Urothelium cell line (cell line): ENCODE results near the gene ZNF536.

Source experiments
- DNase-seq: peaks from one replicate; pipeline ENCODE4 v3.0.0; 2011; ENCODE audit warnings: low spot score, mixed read lengths
- FAIRE-seq: peaks from 2 replicates; lab custom pipeline; 2011; peaks lifted over from hg19 to GRCh38; lab: Jason Lieb, UNC

Gene ZNF536

GRCh38 chr19:30518965-30519606, 146.9 kb downstream of the ZNF536 start:
- FAIRE-seq (no peak), DNase-seq (no peak)

- DNase-seq: no peak
Measured at GRCh38 chr19:30519607-30520205, 147.5 kb downstream of the ZNF536 start.

GRCh38 chr19:30520735-30521479, 148.7 kb downstream of the ZNF536 start:
- no peak for FAIRE-seq

More at GRCh38 chr19:30519607-30520205, 147.5 kb downstream of the ZNF536 start:
- no peak for FAIRE-seq

GRCh38 chr19:30521937-30522336, 149.8 kb downstream of the ZNF536 start:
- FAIRE-seq (no peak), DNase-seq (no peak)

More at GRCh38 chr19:30520735-30521479, 148.7 kb downstream of the ZNF536 start:
- no peak for DNase-seq

GRCh38 chr19:30522341-30522740, 150.2 kb downstream of the ZNF536 start:
- no peak for FAIRE-seq
- DNase-seq: no peak

- FAIRE-seq: no peak
- no peak for DNase-seq
Measured at GRCh38 chr19:30523791-30524190, 151.6 kb downstream of the ZNF536 start.

- DNase-seq (no peak), FAIRE-seq (no peak)
Measured at GRCh38 chr19:30525383-30525782, 153.2 kb downstream of the ZNF536 start.

GRCh38 chr19:30528919-30529318, 156.7 kb downstream of the ZNF536 start:
- FAIRE-seq (no peak), DNase-seq (no peak)

- FAIRE-seq (no peak), DNase-seq (no peak)
Measured at GRCh38 chr19:30529876-30530275, 157.7 kb downstream of the ZNF536 start.

- FAIRE-seq (no peak), DNase-seq (no peak)
Measured at GRCh38 chr19:30530751-30531150, 158.6 kb downstream of the ZNF536 start.

GRCh38 chr19:30535011-30535410, 162.8 kb downstream of the ZNF536 start:
- FAIRE-seq (no peak), DNase-seq (no peak)

- FAIRE-seq (peak; percentile 35), DNase-seq (no peak)
Measured at GRCh38 chr19:30536975-30537374, 164.8 kb downstream of the ZNF536 start.

- no peak for DNase-seq
- no peak for FAIRE-seq
Measured at GRCh38 chr19:30539315-30539714, 167.1 kb downstream of the ZNF536 start.

- DNase-seq: no peak
- FAIRE-seq: no peak
Measured at GRCh38 chr19:30539981-30540380, 167.8 kb downstream of the ZNF536 start.

- FAIRE-seq: no peak
- DNase-seq: no peak
Measured at GRCh38 chr19:30540761-30541160, 168.6 kb downstream of the ZNF536 start.

- no peak for FAIRE-seq
- no peak for DNase-seq
Measured at GRCh38 chr19:30541575-30541974, 169.4 kb downstream of the ZNF536 start.

- FAIRE-seq (no peak), DNase-seq (no peak)
Measured at GRCh38 chr19:30543243-30543945, 171.2 kb downstream of the ZNF536 start.

- no peak for DNase-seq
- FAIRE-seq: no peak
Measured at GRCh38 chr19:30545752-30546151, 173.6 kb downstream of the ZNF536 start.

GRCh38 chr19:30546332-30546731, 174.1 kb downstream of the ZNF536 start:
- FAIRE-seq (no peak), DNase-seq (no peak)

- FAIRE-seq (no peak), DNase-seq (no peak)
Measured at GRCh38 chr19:30547246-30547645, 175.1 kb downstream of the ZNF536 start.

GRCh38 chr19:30549151-30549550, 177.0 kb downstream of the ZNF536 start:
- FAIRE-seq: no peak

More at GRCh38 chr19:30549151-30549550, 177.0 kb downstream of the ZNF536 start:
- no peak for DNase-seq
